Measurements from ENCODE around the gene ZSCAN22. TPM values are rescaled to one million over a fixed set of nuclear protein-coding genes. Genes with fewer than 3 reads are reported as not detected.

Gene ZSCAN22
- total and polyA plus RNA-seq, 2 of the 13 experiments (the other 11 are each of a cell fraction or from before 2014, with no cell fraction given), result 2.5 to 3.5 TPM

DNA sequence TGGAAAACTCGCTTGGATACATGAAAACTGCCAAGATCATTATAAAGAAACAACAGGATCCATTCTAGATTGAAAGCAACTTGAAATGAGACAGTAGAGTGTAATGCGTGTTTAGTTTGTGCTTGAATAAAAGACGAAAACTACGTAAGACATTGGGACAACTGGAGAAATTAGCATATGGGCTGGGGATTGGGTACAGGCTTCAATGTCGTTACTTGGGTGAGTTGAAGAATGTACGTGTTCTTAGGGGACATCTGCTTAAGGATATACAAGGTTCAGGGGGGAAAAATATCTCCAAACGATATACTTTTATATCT lies 22.1 kb upstream of the ZSCAN22 start:
- WGBS (ENCODE audit: low lambda C conversion rate), result 46% methylated on average over 7 of the region's 7 CpGs
- peaks cover 16 to 43% of the 10 kb centered on the region in 2 experiments; a peak in 4 of 5 replicates for H3K36me3 ChIP-seq (replicated peaks in 1 of 2; ENCODE audit: control insufficient read depth in 1 of 2, insufficient read depth in 2 of 2, low read length in 2 of 2)
- H3K4me1 ChIP-seq (ENCODE audit: insufficient read depth, low read length), result peaks cover 26% of the 10 kb centered on the region
- H2AFZ ChIP-seq (ENCODE audit: low read length), result peak overlapping the region; percentile 91
- H3K27me3 ChIP-seq (ENCODE audit: control insufficient read depth in 1 of 2, insufficient read depth in 2 of 2, low read length in 2 of 2), result no peaks in the 10 kb centered on the region; a peak in 1 of 5 replicates
- peak overlapping the region; percentile 22 to 97 (median 83); a peak in 5 of 6 replicates for H3K4me3 ChIP-seq (replicated peaks in 1 of 3; ENCODE audit: insufficient read depth in 1 of 3, low read depth in 2 of 3, low read length in 3 of 3)
- ChIA-PET POLR2A (interaction anchor here (0.6 to 1.6 kb wide), 9 partner anchors 12 to 195 kb away, joined by 3 to 10 read pairs (median 3); partner anchors contain the start of genes ZNF274, ZNF497, ZNF544 and ZNF8), CTCF (ENCODE audit: low intra/inter-chr PET ratio, low total read pairs) (no interaction called here)
- H3K27ac ChIP-seq (ENCODE audit: extremely low read length, insufficient read depth, low read length), result peak overlapping the region; percentile 60
- no peaks in the 10 kb centered on the region for H3K9me3 ChIP-seq (ENCODE audit: low read length)
- ATAC-seq (peak; percentile 2; the same call in 1 of the 3 replicates), DNase-seq (ENCODE audit: low spot score) (no peak), FAIRE-seq (no peak)
- peaks cover 19% of the 10 kb centered on the region for H3K79me2 ChIP-seq (ENCODE audit: insufficient read depth, low read length)
- TF ChIP-seq, protein P1, sequence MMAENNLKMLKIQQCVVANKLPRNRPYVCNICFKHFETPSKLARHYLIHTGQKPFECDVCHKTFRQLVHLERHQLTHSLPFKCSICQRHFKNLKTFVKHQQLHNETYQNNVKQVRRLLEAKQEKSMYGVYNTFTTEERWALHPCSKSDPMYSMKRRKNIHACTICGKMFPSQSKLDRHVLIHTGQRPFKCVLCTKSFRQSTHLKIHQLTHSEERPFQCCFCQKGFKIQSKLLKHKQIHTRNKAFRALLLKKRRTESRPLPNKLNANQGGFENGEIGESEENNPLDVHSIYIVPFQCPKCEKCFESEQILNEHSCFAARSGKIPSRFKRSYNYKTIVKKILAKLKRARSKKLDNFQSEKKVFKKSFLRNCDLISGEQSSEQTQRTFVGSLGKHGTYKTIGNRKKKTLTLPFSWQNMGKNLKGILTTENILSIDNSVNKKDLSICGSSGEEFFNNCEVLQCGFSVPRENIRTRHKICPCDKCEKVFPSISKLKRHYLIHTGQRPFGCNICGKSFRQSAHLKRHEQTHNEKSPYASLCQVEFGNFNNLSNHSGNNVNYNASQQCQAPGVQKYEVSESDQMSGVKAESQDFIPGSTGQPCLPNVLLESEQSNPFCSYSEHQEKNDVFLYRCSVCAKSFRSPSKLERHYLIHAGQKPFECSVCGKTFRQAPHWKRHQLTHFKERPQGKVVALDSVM (CRISPR knock-in tag; IDR thresholded peaks at IDR 0.05), result no peak
- TF ChIP-seq HOXD1 (CRISPR knock-in tag; IDR thresholded peaks at IDR 0.05) (0 out of 2 replicates have a peak, but pooled peaks have one; percentile 6), U2AF2 (IDR thresholded peaks at IDR 0.05; ENCODE audit: low read depth, low read length) (no peak), LCORL (IDR thresholded peaks at IDR 0.05) (no peak), LCORL (CRISPR knock-in tag; IDR thresholded peaks at IDR 0.05) (0 out of 2 replicates have a peak, but pooled peaks have one; percentile 8)
- no TSS peak for BruUV-seq (replicated peaks)
- peak overlapping the region; percentile 65 for H3K9ac ChIP-seq (ENCODE audit: insufficient read depth, low read depth, low read length)
- intact Hi-C loops (cut with micrococcal nuclease; ENCODE audit: unreplicated experiment) (loop anchor here (1.0 to 5.0 kb wide), 2 partner anchors 26 to 122 kb away; partner anchors contain the start of genes ZNF274 and ZNF8), in situ Hi-C loops (cut with HindIII; ENCODE audit: extremely low pct_ligation_motif_present, low pct_unique_long_range_greater_than_20kb) (loop anchor here (5.0 kb wide), 1 partner anchor 122 kb away; the partner anchor contains the start of gene ZNF274)
- peaks cover 7% of the 10 kb centered on the region; the same call in 1 of the 2 replicates for H4K20me1 ChIP-seq (ENCODE audit: insufficient read depth, low read length)
- peak overlapping the region; percentile 84 for H3K4me2 ChIP-seq (ENCODE audit: low read depth, low read length)
